ENCODE measurements around the gene B3GLCT. TPM values are rescaled to one million over a fixed set of nuclear protein-coding genes. Genes with fewer than 3 reads are reported as not detected.

The B3GLCT gene
- total and polyA plus RNA-seq, 2 donors (not counting 3 experiments of a cell fraction or from before 2014, with no cell fraction given) = 5.2 to 14.6 TPM

DNA sequence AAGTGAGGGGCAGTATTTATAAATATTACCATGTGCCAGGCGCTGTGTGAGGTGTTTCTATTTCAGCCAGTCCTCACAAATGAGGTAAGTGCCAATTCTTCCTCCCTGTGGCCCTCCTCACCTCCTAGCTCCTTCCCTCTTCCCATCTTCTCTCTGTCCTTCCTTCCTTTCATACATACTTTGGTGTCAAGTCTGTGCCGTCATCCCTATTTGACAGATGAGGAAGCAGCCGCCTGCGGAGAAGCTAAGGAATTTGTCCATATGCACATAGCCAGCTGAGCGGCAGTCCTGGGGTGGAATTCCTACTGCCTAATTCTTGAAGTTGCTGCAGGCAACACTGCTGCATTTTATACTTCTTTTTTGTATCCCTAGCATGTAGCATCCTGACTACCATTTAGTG, 150.8 kb downstream of the B3GLCT start:
- no peak for TF ChIP-seq POLR2AphosphoS5 (IDR thresholded peaks at IDR 0.05; ENCODE audit: insufficient read depth, low read depth, low read length)
- TF ChIP-seq JUN (IDR thresholded peaks at IDR 0.05; ENCODE audit: borderline replicate concordance, insufficient read depth, insufficient read length, low read depth) = no peak
- TF ChIP-seq POLR2A (IDR thresholded peaks at IDR 0.05; ENCODE audit: low read depth, low read length) = no peak
- TF ChIP-seq, protein P1, sequence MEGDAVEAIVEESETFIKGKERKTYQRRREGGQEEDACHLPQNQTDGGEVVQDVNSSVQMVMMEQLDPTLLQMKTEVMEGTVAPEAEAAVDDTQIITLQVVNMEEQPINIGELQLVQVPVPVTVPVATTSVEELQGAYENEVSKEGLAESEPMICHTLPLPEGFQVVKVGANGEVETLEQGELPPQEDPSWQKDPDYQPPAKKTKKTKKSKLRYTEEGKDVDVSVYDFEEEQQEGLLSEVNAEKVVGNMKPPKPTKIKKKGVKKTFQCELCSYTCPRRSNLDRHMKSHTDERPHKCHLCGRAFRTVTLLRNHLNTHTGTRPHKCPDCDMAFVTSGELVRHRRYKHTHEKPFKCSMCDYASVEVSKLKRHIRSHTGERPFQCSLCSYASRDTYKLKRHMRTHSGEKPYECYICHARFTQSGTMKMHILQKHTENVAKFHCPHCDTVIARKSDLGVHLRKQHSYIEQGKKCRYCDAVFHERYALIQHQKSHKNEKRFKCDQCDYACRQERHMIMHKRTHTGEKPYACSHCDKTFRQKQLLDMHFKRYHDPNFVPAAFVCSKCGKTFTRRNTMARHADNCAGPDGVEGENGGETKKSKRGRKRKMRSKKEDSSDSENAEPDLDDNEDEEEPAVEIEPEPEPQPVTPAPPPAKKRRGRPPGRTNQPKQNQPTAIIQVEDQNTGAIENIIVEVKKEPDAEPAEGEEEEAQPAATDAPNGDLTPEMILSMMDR (IDR thresholded peaks at IDR 0.05; ENCODE audit: extremely low read depth in 1 of 2, insufficient read depth in 1 of 2, low read depth in 1 of 2, low read length in 2 of 2) = no peak
- TF ChIP-seq MAX (IDR thresholded peaks at IDR 0.05; ENCODE audit: insufficient read depth, insufficient read length) = no peak
- no peak for TF ChIP-seq MYC (IDR thresholded peaks at IDR 0.05; ENCODE audit: low read depth, low read length)
- no peak for TF ChIP-seq GATA2 (IDR thresholded peaks at IDR 0.05; ENCODE audit: insufficient read depth, insufficient read length, low read depth, low read length)
- TF ChIP-seq EZH2 (IDR thresholded peaks at IDR 0.05; ENCODE audit: borderline replicate concordance, low read depth, low read length, severe bottlenecking) = no peak
- TF ChIP-seq FOS (IDR thresholded peaks at IDR 0.05; ENCODE audit: borderline replicate concordance, insufficient read depth, low read length) = no peak
- no peak for FAIRE-seq
- CTCF ChIA-PET = interaction anchor here (0.6 kb wide), 1 partner anchor 15 kb away, joined by 3 read pairs; no protein-coding TSS in a partner anchor
- peaks cover 9 to 24% of the 10 kb centered on the region in 2 experiments for H3K27me3 ChIP-seq (ENCODE audit: control insufficient read depth in 2 of 2, insufficient read depth in 2 of 2, low read length in 2 of 2)
- H3K9me3 ChIP-seq (replicated peaks; ENCODE audit: control insufficient read depth, insufficient read depth, low read length) = no peaks in the 10 kb centered on the region
- no peaks in the 10 kb centered on the region for H3K4me1 ChIP-seq (ENCODE audit: control insufficient read depth, extremely low read depth, insufficient read depth, low read length)
- no peak overlapping the region for H3K4me3 ChIP-seq (replicated peaks in 1 of 3; ENCODE audit: insufficient read depth in 1 of 3, low read depth in 1 of 3, low read length in 3 of 3)
- H2AFZ ChIP-seq (ENCODE audit: low read depth, low read length) = no peak overlapping the region
- no peak for DNase-seq (ENCODE audit: low read depth, low spot score)
- no TSS peak for BruUV-seq (replicated peaks)
- dilution Hi-C loops (cut with MboI; ENCODE audit: extremely low pct_ligation_motif_present, low sequenced_read_pairs) (no loop called here), intact Hi-C loops (cut with micrococcal nuclease) (no loop called here)
- H3K9ac ChIP-seq (replicated peaks; ENCODE audit: extremely low read depth, insufficient read depth, low read length) = no peak overlapping the region
- H3K9me1 ChIP-seq (replicated peaks; ENCODE audit: control insufficient read depth, extremely low read depth, insufficient read depth, low read length) = no peaks in the 10 kb centered on the region
- H3K4me2 ChIP-seq (ENCODE audit: insufficient read depth, low read length) = no peak overlapping the region
- POLR2A ChIA-PET = no interaction called here
- H4K20me1 ChIP-seq (replicated peaks; ENCODE audit: control insufficient read depth, extremely low read depth, insufficient read depth, low read length) = no peaks in the 10 kb centered on the region
- no peak overlapping the region for H3K27ac ChIP-seq (ENCODE audit: insufficient read depth, low read depth, low read length)
- H3K79me2 ChIP-seq (ENCODE audit: control insufficient read depth, insufficient read depth, low read length) = no peaks in the 10 kb centered on the region
- no peaks in the 10 kb centered on the region for H3K36me3 ChIP-seq (ENCODE audit: control insufficient read depth in 2 of 2, extremely low read depth in 1 of 2, insufficient read depth in 2 of 2, low read length in 2 of 2)

Measured in endothelial cell of umbilical vein (primary cell).